Measurements from ENCODE around the gene FKBP2.
A peak's percentile ranks its signal among the peaks of the same experiment; 100 is the strongest.
"Not testable (repeated sequence)": the region's sequence is repeated elsewhere in the genome, so short reads cannot be mapped to it uniquely, and the experiment has no call there.

FKBP2 gene

DNA sequence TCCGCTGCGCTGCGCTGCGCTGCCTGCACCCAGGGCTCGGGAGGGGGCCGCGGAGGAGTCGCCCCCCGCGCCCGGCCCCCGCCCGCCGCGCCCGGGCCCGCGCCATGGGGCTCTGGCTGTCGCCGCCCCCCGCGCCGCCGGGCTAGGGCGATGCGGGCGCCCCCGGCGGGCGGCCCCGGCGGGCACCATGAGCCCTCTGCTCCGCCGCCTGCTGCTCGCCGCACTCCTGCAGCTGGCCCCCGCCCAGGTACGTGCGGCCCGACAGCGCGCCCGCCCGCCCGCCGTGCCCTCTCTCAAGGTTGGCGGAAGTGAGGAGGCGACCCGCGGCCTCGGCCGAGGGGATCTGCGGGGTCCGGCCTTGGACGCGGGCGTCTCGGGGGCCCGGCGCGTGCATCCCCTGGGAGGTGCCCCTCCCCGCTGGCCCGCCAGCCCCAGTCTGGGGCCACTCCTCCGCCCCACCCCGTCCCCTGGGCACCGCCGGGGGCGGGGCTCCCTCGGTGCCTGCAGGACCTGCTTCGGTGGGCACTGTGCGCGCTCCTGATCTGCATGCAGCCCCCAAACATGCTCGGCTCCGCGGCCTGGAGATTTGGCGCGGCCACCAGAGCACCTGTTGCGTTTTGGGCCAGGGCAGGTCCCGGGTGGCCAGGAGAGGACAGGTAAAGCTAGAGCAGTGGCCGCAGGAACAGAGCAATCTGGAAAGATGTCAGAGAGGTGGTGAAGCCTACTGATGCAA, 6.1 kb upstream of the FKBP2 start:
- DNase-seq, result peak; percentile 49

GRCh38 chr11:64235437-64236161, 5.3 kb upstream of the FKBP2 start:
- no peak for DNase-seq

GRCh38 chr11:64237484-64237951, 3.4 kb upstream of the FKBP2 start:
- DNase-seq, result no peak

GRCh38 chr11:64238076-64238475, 2.8 kb upstream of the FKBP2 start:
- DNase-seq, result no peak

DNA sequence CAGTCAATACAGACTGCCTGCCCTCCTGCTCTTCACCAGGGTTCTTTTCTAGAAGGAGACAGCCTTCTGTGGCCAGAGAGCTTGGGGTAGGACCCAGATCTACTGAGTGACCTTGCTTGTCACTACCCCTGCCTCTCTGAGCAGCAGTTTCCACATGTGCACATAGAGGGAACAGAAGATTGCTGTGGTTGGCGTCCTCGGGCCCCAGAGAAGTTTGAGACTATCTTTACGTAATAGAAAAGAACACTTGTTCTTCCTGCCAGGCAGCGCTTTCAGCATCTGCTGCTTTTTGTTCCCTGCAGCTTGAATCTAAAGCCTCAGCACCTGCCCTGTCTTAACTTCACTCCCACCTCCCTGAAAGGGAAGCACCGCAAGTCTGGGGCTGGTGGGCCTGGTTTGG, 1.9 kb upstream of the FKBP2 start:
- no peak for DNase-seq

- DNase-seq, result peak; percentile 84
Measured at GRCh38 chr11:64239662-64240434, 1.0 kb upstream of the FKBP2 start.

- DNase-seq, result no peak
Measured at GRCh38 chr11:64241241-64241490, 271 bp downstream of the FKBP2 start.

GRCh38 chr11:64241491-64242374, 838 bp downstream of the FKBP2 start:
- peak; percentile 99 for DNase-seq

DNA sequence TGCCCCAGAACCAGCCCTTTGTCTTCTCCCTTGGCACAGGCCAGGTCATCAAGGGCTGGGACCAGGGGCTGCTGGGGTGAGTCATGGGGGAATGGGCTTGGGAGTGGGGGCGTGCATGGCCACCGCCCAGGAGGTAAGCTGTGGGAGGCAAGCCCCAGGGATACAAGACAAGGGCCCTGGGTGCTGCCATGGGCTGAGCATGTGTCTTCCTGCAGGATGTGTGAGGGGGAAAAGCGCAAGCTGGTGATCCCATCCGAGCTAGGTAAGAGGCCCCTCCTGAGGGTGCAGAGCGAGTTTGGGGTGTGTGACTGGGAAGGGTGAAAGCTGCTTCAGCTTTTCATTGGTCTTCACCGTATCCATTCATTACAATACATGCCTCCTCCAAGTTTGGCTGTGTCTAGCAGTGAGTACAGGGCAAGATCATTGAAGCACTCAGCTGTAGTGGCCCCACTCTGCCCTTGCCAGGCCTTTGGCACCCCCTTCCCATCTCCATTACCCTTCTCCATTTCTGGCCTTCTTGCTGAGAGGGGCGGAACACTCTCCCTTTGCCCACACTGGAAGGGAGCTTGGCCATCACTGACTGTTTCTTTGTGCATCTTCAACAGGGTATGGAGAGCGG, 2.5 kb downstream of the FKBP2 start:
- DNase-seq, result no peak

- DNase-seq, result no peak
Measured at GRCh38 chr11:64244107-64244506, 3.2 kb downstream of the FKBP2 start.

- DNase-seq, result no peak
Measured at GRCh38 chr11:64244966-64245365, 4.1 kb downstream of the FKBP2 start.

- DNase-seq, result peak; percentile 64
Measured at GRCh38 chr11:64245401-64245796, 4.5 kb downstream of the FKBP2 start.

DNA sequence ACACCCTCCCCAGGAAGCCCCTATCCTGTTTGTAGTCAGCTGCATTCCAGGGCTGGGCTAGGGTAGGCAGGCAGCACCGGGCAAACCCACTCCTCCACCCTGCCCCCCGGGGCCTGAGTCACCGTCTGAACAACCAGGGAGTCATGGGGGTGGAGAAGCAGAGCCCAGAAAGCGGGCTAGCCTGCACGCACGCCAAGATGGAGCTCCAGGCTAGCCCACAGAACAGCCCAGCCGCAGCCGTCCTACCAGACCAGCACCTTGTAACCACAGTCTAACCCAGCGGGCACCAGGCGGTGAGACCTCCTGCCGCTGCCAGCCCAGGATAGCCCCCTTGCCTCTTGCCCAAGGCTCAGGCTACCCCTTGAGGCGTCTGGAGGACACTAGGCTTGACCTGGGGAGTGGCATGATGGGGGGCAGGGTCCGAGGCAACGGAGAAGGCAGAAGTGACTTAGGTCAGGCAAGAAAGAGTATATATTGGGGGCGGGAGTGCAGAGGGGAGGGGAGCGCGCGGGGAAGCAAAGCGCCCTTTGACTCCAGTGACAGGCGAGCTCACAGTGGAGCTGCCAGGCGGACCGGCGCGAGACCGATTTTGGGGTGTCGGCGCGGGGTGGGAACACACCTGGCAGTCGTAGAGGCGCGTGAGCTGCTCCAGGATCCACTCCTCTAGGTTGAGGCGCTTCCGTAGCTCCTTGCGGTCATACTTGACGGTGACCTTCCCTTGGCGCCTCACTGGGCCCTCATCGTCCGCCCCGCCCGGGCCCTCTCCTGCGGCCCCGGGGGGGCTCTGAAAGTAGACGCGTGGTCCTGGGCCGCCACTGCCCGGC, 5.1 kb downstream of the FKBP2 start:
- DNase-seq, result peak; percentile 81

DNA sequence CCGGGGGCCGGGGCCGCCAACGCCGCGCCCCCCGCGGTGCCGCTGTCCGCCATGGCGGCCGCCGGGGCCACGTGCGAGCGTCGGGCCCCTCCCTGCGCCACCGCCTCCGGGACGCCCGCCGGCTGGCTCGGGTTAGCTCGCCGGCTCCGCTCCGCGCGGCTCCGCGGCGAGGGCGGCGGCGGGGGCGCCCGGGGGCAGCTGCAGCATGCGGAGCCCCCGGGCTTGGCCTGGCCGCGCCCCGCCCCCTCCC, 5.7 kb downstream of the FKBP2 start:
- DNase-seq, result not testable (repeated sequence)

- peak; percentile 82 for DNase-seq
Measured at GRCh38 chr11:64246871-64247728, 6.2 kb downstream of the FKBP2 start, which contains the start of gene PPP1R14B. Gene PPP1R14B (minus strand): TSS chr11:64246943. CDS start chr11:64246673, 270 bp downstream.

DNA sequence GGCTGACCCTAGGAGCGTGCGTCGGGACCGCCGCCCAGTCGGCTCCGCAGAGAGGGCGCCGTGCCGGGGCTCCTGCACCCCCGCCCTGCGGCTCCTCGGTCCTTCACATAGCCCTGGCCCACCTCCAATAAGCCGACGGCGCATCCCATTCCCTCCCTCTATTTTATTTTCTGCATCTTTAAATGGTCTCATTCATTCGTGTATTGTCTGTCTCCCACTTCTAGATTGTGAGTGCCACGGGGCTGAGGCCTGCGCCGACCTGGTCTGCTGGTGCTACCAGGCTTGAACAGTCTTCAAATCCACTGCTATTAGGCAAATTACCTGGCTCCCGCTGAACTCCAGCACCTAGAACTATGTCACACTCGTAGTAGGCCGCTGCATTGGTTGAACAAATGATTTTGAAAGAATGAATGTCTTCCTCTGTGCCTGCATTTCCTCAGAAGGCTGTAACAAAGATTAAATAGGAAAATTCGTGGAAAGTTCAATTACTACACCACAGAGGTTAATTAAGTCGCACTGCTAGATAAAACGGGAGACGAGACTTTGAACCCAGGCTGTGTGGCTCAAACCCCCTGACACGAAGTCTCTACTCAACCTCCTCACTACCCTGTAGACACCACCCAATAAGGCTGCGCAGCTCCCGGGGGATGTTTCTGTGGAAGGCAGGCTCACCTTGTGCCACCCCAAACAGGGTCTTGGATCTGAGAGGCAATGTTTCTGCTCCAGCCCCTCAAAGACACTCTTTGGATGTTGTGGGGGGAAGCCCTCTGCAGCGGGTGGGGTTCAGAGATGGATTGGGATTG, 7.0 kb downstream of the FKBP2 start:
- no peak for DNase-seq

DNA sequence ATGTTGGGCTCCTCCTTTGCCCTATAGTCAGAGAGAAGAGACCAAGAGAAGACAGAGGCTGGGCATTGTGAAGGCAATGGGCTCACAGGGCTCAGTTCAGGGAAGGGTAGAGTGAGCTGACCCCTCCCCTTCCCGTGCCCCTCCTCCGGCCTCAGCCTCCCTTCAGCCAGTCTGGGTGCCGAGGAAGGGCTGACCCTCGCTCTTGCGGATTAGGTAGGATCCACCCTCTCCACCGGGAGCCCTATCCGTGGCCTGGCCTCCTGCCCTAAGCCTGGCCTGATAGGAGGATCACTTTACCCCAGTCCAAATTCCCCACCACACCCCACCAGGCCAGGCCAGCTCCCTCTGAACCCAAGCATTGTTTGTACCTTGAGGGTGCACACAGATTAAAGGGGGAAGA, 7.7 kb downstream of the FKBP2 start:
- no peak for DNase-seq

GRCh38 chr11:64249038-64249437, 8.1 kb downstream of the FKBP2 start:
- no peak for DNase-seq

GRCh38 chr11:64249563-64250414, 8.9 kb downstream of the FKBP2 start:
- no peak for DNase-seq
